GM18951 (cell line): Measurements from ENCODE around the gene FIGN.

Source experiments
- POLR2A ChIP-seq: IDR thresholded peaks from 4 replicates; pipeline ENCODE4 v1.6.1; 2011; ENCODE audit warnings: mild to moderate bottlenecking; ENCODE audit not compliant: insufficient read length, insufficient read depth; ENCODE audit errors: extremely low read depth
- in situ Hi-C: fragments of 300-500 bp; cut with MboI; formaldehyde crosslinking; loops from one replicate; pipeline ENCODE4 v1.12.0; 2022; ENCODE audit warnings: low sequenced_read_pairs, mixed read lengths, inconsistent platforms; ENCODE audit not compliant: unreplicated experiment

The FIGN gene

GRCh38 chr2:163564236-163564635 lies 171.6 kb downstream of the FIGN start:
- in situ Hi-C loops, result no loop called here
- no peak for TF ChIP-seq POLR2A

- in situ Hi-C loops, result no loop called here
- no peak for TF ChIP-seq POLR2A
Observed at GRCh38 chr2:163563336-163563735, 172.5 kb downstream of the FIGN start.

GRCh38 chr2:163558251-163559021 lies 177.4 kb downstream of the FIGN start:
- in situ Hi-C loops, result no loop called here
- TF ChIP-seq POLR2A, result no peak

GRCh38 chr2:163556511-163556910 lies 179.3 kb downstream of the FIGN start:
- in situ Hi-C loops, result no loop called here
- no peak for TF ChIP-seq POLR2A

- no peak for TF ChIP-seq POLR2A
- in situ Hi-C loops, result no loop called here
Observed at GRCh38 chr2:163554864-163555263, 180.9 kb downstream of the FIGN start.

- no peak for TF ChIP-seq POLR2A
- in situ Hi-C loops, result no loop called here
Observed at GRCh38 chr2:163553601-163554000, 182.2 kb downstream of the FIGN start.

GRCh38 chr2:163552758-163553157 lies 183.1 kb downstream of the FIGN start:
- TF ChIP-seq POLR2A, result no peak
- in situ Hi-C loops, result no loop called here

GRCh38 chr2:163551616-163552373 lies 184.0 kb downstream of the FIGN start:
- TF ChIP-seq POLR2A, result no peak
- in situ Hi-C loops, result no loop called here

GRCh38 chr2:163548970-163549369 lies 186.8 kb downstream of the FIGN start:
- in situ Hi-C loops, result no loop called here
- no peak for TF ChIP-seq POLR2A
